Measurements from ENCODE around the gene C10orf71. TPM values are rescaled to one million over a fixed set of nuclear protein-coding genes. Genes with fewer than 3 reads are reported as not detected.

The C10orf71 gene
- total RNA-seq, 2 donors from 2014 or later = not detected

GRCh38 chr10:49308881-49309280 is 9.9 kb downstream of the C10orf71 start:
- Mint-ChIP-seq H3K27ac (no peak overlapping the region), H3K27me3 (peaks cover 2 to 7% of the 10 kb centered on the region in 2 donors), H3K4me1 (ENCODE audit: low read depth in 2 of 2) (peaks cover 30 to 32% of the 10 kb centered on the region in 2 donors), H3K36me3 (peaks cover 4% of the 10 kb centered on the region), H3K4me3 (peak overlapping the region; percentile 39), H3K9me3 (no peaks in the 10 kb centered on the region)
- DNase-seq (ENCODE audit: low spot score) (peak; percentile 22), ATAC-seq (no peak)

- Mint-ChIP-seq H3K27ac (peak overlapping the region; percentile 24 to 41), H3K4me1 (ENCODE audit: low read depth in 2 of 2) (peaks cover 30 to 32% of the 10 kb centered on the region in 2 donors), H3K4me3 (peak overlapping the region; percentile 18), H3K27me3 (peaks cover 2 to 7% of the 10 kb centered on the region in 2 donors), H3K36me3 (peaks cover 4% of the 10 kb centered on the region), H3K9me3 (no peaks in the 10 kb centered on the region)
- peak; percentile 64 for DNase-seq (ENCODE audit: low spot score)
- ATAC-seq = peak; percentile 62 to 66
These were observed 10.9 kb downstream of the C10orf71 start for GRCh38 chr10:49309691-49310411.

- H3K27ac Mint-ChIP-seq = peak overlapping the region; percentile 24 to 41
These were observed 11.5 kb downstream of the C10orf71 start for GRCh38 chr10:49310460-49310859.

GRCh38 chr10:49310901-49311554 is 12.1 kb downstream of the C10orf71 start:
- H3K27me3 Mint-ChIP-seq = peaks cover 2 to 7% of the 10 kb centered on the region in 2 donors
- H3K27ac Mint-ChIP-seq = peak overlapping the region in 1 of 2 donors; percentile 41
- H3K36me3 Mint-ChIP-seq = peaks cover 4% of the 10 kb centered on the region
- H3K9me3 Mint-ChIP-seq = no peaks in the 10 kb centered on the region
- H3K4me1 Mint-ChIP-seq (ENCODE audit: low read depth in 2 of 2) = peaks cover 30 to 32% of the 10 kb centered on the region in 2 donors
- no peak for ATAC-seq
- peak overlapping the region; percentile 18 for H3K4me3 Mint-ChIP-seq
- no peak for DNase-seq (ENCODE audit: low spot score)

More at GRCh38 chr10:49310460-49310859, 11.5 kb downstream of the C10orf71 start:
- ATAC-seq (peak; percentile 86 to 92), DNase-seq (ENCODE audit: low spot score) (peak; percentile 60)
- Mint-ChIP-seq H3K9me3 (no peaks in the 10 kb centered on the region), H3K4me1 (ENCODE audit: low read depth in 2 of 2) (peaks cover 30 to 32% of the 10 kb centered on the region in 2 donors), H3K4me3 (peak overlapping the region; percentile 18), H3K36me3 (peaks cover 4% of the 10 kb centered on the region), H3K27me3 (peaks cover 2 to 7% of the 10 kb centered on the region in 2 donors)

- H3K9me3 Mint-ChIP-seq = no peaks in the 10 kb centered on the region
- no peak overlapping the region for H3K27ac Mint-ChIP-seq
- H3K27me3 Mint-ChIP-seq = peaks cover 2 to 7% of the 10 kb centered on the region in 2 donors
- peak; percentile 13 for DNase-seq (ENCODE audit: low spot score)
- no peak overlapping the region for H3K4me3 Mint-ChIP-seq
- no peak for ATAC-seq
- H3K4me1 Mint-ChIP-seq (ENCODE audit: low read depth in 2 of 2) = peaks cover 30 to 32% of the 10 kb centered on the region in 2 donors
- peaks cover 4% of the 10 kb centered on the region for H3K36me3 Mint-ChIP-seq
These were observed 12.7 kb downstream of the C10orf71 start for GRCh38 chr10:49311555-49312236.

GRCh38 chr10:49312246-49312869 is 13.4 kb downstream of the C10orf71 start:
- Mint-ChIP-seq H3K36me3 (peaks cover 4% of the 10 kb centered on the region), H3K4me1 (ENCODE audit: low read depth in 2 of 2) (peaks cover 30 to 32% of the 10 kb centered on the region in 2 donors), H3K27ac (no peak overlapping the region), H3K9me3 (no peaks in the 10 kb centered on the region), H3K27me3 (peaks cover 2 to 7% of the 10 kb centered on the region in 2 donors), H3K4me3 (no peak overlapping the region)
- ATAC-seq (no peak), DNase-seq (ENCODE audit: low spot score) (no peak)

GRCh38 chr10:49313501-49314070 is 14.6 kb downstream of the C10orf71 start:
- Mint-ChIP-seq H3K27me3 (peaks cover 0 to 7% of the 10 kb centered on the region in 2 donors), H3K4me1 (ENCODE audit: low read depth in 2 of 2) (peaks cover 24 to 29% of the 10 kb centered on the region in 2 donors), H3K4me3 (no peak overlapping the region), H3K9me3 (no peaks in the 10 kb centered on the region), H3K27ac (no peak overlapping the region), H3K36me3 (peaks cover 4% of the 10 kb centered on the region)
- no peak for ATAC-seq
- no peak for DNase-seq (ENCODE audit: low spot score)

- Mint-ChIP-seq H3K27me3 (peaks cover 0 to 7% of the 10 kb centered on the region in 2 donors), H3K27ac (no peak overlapping the region), H3K36me3 (peaks cover 4% of the 10 kb centered on the region), H3K4me1 (ENCODE audit: low read depth in 2 of 2) (peaks cover 17% of the 10 kb centered on the region in 2 donors), H3K9me3 (no peaks in the 10 kb centered on the region), H3K4me3 (no peak overlapping the region)
- DNase-seq (ENCODE audit: low spot score) (no peak), ATAC-seq (no peak)
These were observed 15.8 kb downstream of the C10orf71 start for GRCh38 chr10:49314806-49315205.

GRCh38 chr10:49318028-49318427 is 19.1 kb downstream of the C10orf71 start:
- Mint-ChIP-seq H3K27ac (no peak overlapping the region), H3K36me3 (no peaks in the 10 kb centered on the region), H3K4me3 (no peak overlapping the region), H3K4me1 (ENCODE audit: low read depth in 2 of 2) (peaks cover 0 to 6% of the 10 kb centered on the region in 2 donors), H3K27me3 (peaks cover 0 to 5% of the 10 kb centered on the region in 2 donors), H3K9me3 (no peaks in the 10 kb centered on the region)
- DNase-seq (ENCODE audit: low spot score) = no peak
- no peak for ATAC-seq

- Mint-ChIP-seq H3K4me1 (ENCODE audit: low read depth in 2 of 2) (peaks cover 0 to 6% of the 10 kb centered on the region in 2 donors), H3K9me3 (no peaks in the 10 kb centered on the region), H3K36me3 (no peaks in the 10 kb centered on the region), H3K4me3 (no peak overlapping the region), H3K27me3 (no peaks in the 10 kb centered on the region), H3K27ac (no peak overlapping the region)
- ATAC-seq (peak in 1 of 2 donors; percentile 46), DNase-seq (ENCODE audit: low spot score) (no peak)
These were observed 19.8 kb downstream of the C10orf71 start for GRCh38 chr10:49318755-49319154.

- Mint-ChIP-seq H3K27ac (no peak overlapping the region), H3K4me1 (ENCODE audit: low read depth in 2 of 2) (peaks cover 0 to 6% of the 10 kb centered on the region in 2 donors), H3K36me3 (no peaks in the 10 kb centered on the region), H3K27me3 (no peaks in the 10 kb centered on the region), H3K4me3 (no peak overlapping the region), H3K9me3 (no peaks in the 10 kb centered on the region)
- ATAC-seq = no peak
- no peak for DNase-seq (ENCODE audit: low spot score)
These were observed 20.2 kb downstream of the C10orf71 start for GRCh38 chr10:49319206-49319605.

GRCh38 chr10:49320191-49320590 is 21.2 kb downstream of the C10orf71 start:
- H3K9me3 Mint-ChIP-seq = no peaks in the 10 kb centered on the region
- no peak overlapping the region for H3K4me3 Mint-ChIP-seq
- no peak for DNase-seq (ENCODE audit: low spot score)
- no peak overlapping the region for H3K27ac Mint-ChIP-seq
- no peaks in the 10 kb centered on the region for H3K36me3 Mint-ChIP-seq
- H3K4me1 Mint-ChIP-seq (ENCODE audit: low read depth in 2 of 2) = peaks cover 0 to 9% of the 10 kb centered on the region in 2 donors
- ATAC-seq = no peak
- peaks cover 4 to 5% of the 10 kb centered on the region in 2 donors for H3K27me3 Mint-ChIP-seq

- ATAC-seq = no peak
- H3K27ac Mint-ChIP-seq = no peak overlapping the region
- peaks cover 4 to 5% of the 10 kb centered on the region in 2 donors for H3K27me3 Mint-ChIP-seq
- peaks cover 0 to 9% of the 10 kb centered on the region in 2 donors for H3K4me1 Mint-ChIP-seq (ENCODE audit: low read depth in 2 of 2)
- no peak overlapping the region for H3K4me3 Mint-ChIP-seq
- H3K9me3 Mint-ChIP-seq = no peaks in the 10 kb centered on the region
- no peak for DNase-seq (ENCODE audit: low spot score)
- no peaks in the 10 kb centered on the region for H3K36me3 Mint-ChIP-seq
These were observed 22.1 kb downstream of the C10orf71 start for GRCh38 chr10:49321021-49321420.
